ENCODE results near the gene HMX3.

Gene HMX3

GRCh38 chr10:123183724-123184123, 48.0 kb downstream of the HMX3 start:
- no peak for TF ChIP-seq CTCF (conservative IDR thresholded peaks at IDR 0.05; ENCODE audit: low read depth, low read length)
- no peaks in the 10 kb centered on the region for H4K20me1 ChIP-seq (ENCODE audit: insufficient read depth)
- no peaks in the 10 kb centered on the region for H3K4me1 ChIP-seq (ENCODE audit: low read depth, poor library complexity, severe bottlenecking)
- no peaks in the 10 kb centered on the region for H3K36me3 ChIP-seq (ENCODE audit: insufficient read depth)
- no peak overlapping the region for H3K9ac ChIP-seq
- H3K27ac ChIP-seq = no peak overlapping the region
- no peak overlapping the region for H2AFZ ChIP-seq (ENCODE audit: low read depth)
- no peak overlapping the region for H3K4me2 ChIP-seq
- no peak overlapping the region for H3K4me3 ChIP-seq (IDR thresholded peaks at IDR 0.05; ENCODE audit: insufficient read depth, low read depth, low read length)
- no peaks in the 10 kb centered on the region for H3K27me3 ChIP-seq (ENCODE audit: insufficient read depth, low read depth)
- H3K79me2 ChIP-seq (ENCODE audit: insufficient read depth, low read depth) = no peaks in the 10 kb centered on the region

GRCh38 chr10:123187781-123188180, 52.0 kb downstream of the HMX3 start:
- no peaks in the 10 kb centered on the region for H3K4me1 ChIP-seq (ENCODE audit: low read depth, poor library complexity, severe bottlenecking)
- TF ChIP-seq CTCF (conservative IDR thresholded peaks at IDR 0.05; ENCODE audit: low read depth, low read length) = no peak
- H3K27ac ChIP-seq = no peak overlapping the region
- H4K20me1 ChIP-seq (ENCODE audit: insufficient read depth) = no peaks in the 10 kb centered on the region
- H3K4me2 ChIP-seq = no peak overlapping the region
- no peak overlapping the region for H2AFZ ChIP-seq (ENCODE audit: low read depth)
- no peak overlapping the region for H3K4me3 ChIP-seq (IDR thresholded peaks at IDR 0.05; ENCODE audit: insufficient read depth, low read depth, low read length)
- H3K27me3 ChIP-seq (ENCODE audit: insufficient read depth, low read depth) = no peaks in the 10 kb centered on the region
- no peaks in the 10 kb centered on the region for H3K79me2 ChIP-seq (ENCODE audit: insufficient read depth, low read depth)
- no peak overlapping the region for H3K9ac ChIP-seq
- H3K36me3 ChIP-seq (ENCODE audit: insufficient read depth) = no peaks in the 10 kb centered on the region
